ENCODE data around the gene LCN10. TPM values are rescaled to one million over a fixed set of nuclear protein-coding genes. Genes with fewer than 3 reads are reported as not detected.
"Not testable (repeated sequence)": the region's sequence is repeated elsewhere in the genome, so short reads cannot be mapped to it uniquely, and the experiment has no call there.

Gene LCN10
- total and polyA plus RNA-seq, 2 experiments from 2014 or later = not detected

DNA sequence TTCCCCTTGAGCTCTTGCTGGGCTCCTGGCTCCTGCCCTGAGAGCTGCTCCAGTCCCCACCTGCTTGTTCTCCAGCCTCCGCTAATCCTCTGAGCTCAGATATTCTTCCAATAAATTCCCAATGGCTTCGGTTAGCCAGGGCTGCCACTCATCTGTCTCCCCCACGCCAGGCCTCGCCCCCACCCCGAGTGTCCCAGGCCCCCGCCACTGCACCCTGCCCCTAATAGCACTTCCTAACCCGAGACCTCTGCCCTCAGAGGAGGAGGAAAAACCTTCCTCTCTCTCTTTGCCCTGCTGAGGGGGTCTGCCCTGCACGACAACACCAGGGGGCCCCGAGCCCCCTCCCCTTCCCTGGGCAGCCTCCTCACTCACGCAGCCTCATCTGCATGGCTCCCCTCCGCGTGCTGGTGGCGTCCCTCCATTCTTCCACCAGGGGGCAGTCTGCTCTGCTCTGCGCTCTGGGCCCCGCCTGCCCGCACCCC lies 27.0 kb upstream of the LCN10 start:
- Histone ChIP-seq H3K36me3 (replicated peaks; ENCODE audit: insufficient read depth, low read depth) (no peaks in the 10 kb centered on the region), H4K20me1 (ENCODE audit: insufficient read depth, poor library complexity, severe bottlenecking) (no peaks in the 10 kb centered on the region), H3K27ac (no peak overlapping the region), H3K4me3 (no peak overlapping the region), H2AFZ (no peak overlapping the region), H3K27me3 (no peaks in the 10 kb centered on the region), H3K4me1 (ENCODE audit: insufficient read depth) (no peaks in the 10 kb centered on the region), H3K4me2 (peak overlapping the region; percentile 46), H3K79me2 (no peaks in the 10 kb centered on the region), H3K9me3 (ENCODE audit: low read depth) (no peaks in the 10 kb centered on the region), H3K9me2 (replicated peaks; ENCODE audit: insufficient read depth) (no peaks in the 10 kb centered on the region)
- WGBS (ENCODE audit: low lambda C conversion rate, missing lambda C conversion rate) = 5% methylated on average over 4 of the region's 16 CpGs
- DNase-seq (ENCODE audit: low spot score) = no peak
- no peak for TF ChIP-seq EZH2phosphoT487 (IDR thresholded peaks at IDR 0.05; ENCODE audit: low read depth, severe bottlenecking, unreplicated experiment)
- TF ChIP-seq, protein P1, sequence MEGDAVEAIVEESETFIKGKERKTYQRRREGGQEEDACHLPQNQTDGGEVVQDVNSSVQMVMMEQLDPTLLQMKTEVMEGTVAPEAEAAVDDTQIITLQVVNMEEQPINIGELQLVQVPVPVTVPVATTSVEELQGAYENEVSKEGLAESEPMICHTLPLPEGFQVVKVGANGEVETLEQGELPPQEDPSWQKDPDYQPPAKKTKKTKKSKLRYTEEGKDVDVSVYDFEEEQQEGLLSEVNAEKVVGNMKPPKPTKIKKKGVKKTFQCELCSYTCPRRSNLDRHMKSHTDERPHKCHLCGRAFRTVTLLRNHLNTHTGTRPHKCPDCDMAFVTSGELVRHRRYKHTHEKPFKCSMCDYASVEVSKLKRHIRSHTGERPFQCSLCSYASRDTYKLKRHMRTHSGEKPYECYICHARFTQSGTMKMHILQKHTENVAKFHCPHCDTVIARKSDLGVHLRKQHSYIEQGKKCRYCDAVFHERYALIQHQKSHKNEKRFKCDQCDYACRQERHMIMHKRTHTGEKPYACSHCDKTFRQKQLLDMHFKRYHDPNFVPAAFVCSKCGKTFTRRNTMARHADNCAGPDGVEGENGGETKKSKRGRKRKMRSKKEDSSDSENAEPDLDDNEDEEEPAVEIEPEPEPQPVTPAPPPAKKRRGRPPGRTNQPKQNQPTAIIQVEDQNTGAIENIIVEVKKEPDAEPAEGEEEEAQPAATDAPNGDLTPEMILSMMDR (IDR thresholded peaks at IDR 0.05; ENCODE audit: poor library complexity) = peak; percentile 44

DNA sequence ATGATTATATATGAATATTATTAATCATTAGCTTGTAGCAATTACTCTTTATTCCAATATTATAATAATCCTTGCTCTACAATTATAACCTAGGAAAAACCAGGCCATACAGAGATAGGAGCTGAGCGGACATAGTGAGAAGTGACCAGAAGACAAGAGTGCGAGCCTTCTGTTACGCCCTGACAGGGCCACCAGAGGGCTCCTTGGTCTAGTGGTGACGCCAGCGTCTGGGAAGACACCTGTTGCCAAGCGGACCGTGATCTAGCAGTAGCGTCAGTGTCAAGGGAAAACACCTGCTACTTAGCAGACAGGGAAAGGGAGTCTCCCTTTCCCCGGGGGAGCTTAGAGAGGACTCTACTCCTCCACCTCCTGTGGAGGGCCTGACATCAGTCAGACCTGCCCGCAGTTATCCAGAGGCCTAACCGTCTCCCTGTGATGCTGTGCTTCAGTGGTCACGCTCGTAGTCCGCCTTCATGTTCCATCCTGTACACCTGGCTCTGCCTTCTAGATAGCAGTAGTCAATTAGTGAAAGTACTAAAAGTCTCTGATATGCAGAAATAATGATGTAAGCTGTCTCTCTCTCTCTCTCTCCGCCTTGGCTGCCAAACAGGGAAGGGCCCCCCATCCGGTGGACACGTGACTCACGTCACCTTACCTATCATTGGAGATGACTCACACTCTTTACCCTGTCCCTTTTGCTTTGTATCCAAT lies 23.8 kb upstream of the LCN10 start:
- not testable (repeated sequence) for H3K4me3 ChIP-seq; H3K27ac ChIP-seq; H3K4me1 ChIP-seq (ENCODE audit: insufficient read depth); H4K20me1 ChIP-seq (ENCODE audit: insufficient read depth, poor library complexity, severe bottlenecking); H3K9me2 ChIP-seq (replicated peaks; ENCODE audit: insufficient read depth); H3K79me2 ChIP-seq; H3K4me2 ChIP-seq; H3K9me3 ChIP-seq (ENCODE audit: low read depth); H2AFZ ChIP-seq; H3K27me3 ChIP-seq; H3K36me3 ChIP-seq (replicated peaks; ENCODE audit: insufficient read depth, low read depth)
- peak; percentile 79 for DNase-seq (ENCODE audit: low spot score)
- WGBS (ENCODE audit: low lambda C conversion rate, missing lambda C conversion rate) = 51% methylated on average over 18 of the region's 18 CpGs
- TF ChIP-seq, protein P1 (IDR thresholded peaks at IDR 0.05; ENCODE audit: poor library complexity) = peak; percentile 51

DNA sequence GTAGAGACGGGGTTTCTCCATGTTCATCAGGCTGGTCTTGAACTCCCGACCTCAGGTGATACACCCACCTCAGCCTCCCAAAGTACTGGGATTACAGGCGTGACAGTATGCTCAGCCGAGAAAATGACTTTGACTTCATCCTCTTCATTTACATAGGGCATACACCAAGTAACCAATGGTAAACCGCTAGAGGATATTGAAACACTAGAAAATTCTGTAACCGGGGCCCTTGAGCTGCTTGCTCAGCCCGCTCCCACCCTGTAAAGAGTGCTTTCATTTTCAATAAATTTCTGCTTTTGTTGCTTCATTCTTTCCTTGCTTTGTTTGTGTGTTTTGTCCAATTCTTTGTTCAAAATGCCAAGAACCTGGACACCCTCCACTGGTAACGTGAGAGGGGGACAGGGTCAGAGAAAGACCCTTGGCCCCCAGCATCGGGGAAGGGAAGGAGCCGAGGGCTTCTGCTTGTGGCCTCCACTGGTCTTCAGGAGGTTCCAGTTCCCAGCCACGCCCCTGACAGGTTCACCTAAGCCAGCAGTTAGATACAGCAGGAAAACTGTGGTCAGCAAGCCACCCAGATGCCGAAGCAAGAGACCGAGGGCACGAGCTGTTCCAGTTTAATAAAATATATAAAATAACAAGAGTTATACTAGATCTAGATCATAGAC lies 23.1 kb upstream of the LCN10 start:
- not testable (repeated sequence) for H3K9me2 ChIP-seq (replicated peaks; ENCODE audit: insufficient read depth); H3K4me3 ChIP-seq; H4K20me1 ChIP-seq (ENCODE audit: insufficient read depth, poor library complexity, severe bottlenecking); DNase-seq (ENCODE audit: low spot score); H3K4me1 ChIP-seq (ENCODE audit: insufficient read depth); H3K4me2 ChIP-seq; H3K9me3 ChIP-seq (ENCODE audit: low read depth); H3K27ac ChIP-seq; H2AFZ ChIP-seq; H3K27me3 ChIP-seq; H3K36me3 ChIP-seq (replicated peaks; ENCODE audit: insufficient read depth, low read depth); H3K79me2 ChIP-seq
- WGBS (ENCODE audit: low lambda C conversion rate, missing lambda C conversion rate) = 81% methylated on average over 14 of the region's 14 CpGs

DNA sequence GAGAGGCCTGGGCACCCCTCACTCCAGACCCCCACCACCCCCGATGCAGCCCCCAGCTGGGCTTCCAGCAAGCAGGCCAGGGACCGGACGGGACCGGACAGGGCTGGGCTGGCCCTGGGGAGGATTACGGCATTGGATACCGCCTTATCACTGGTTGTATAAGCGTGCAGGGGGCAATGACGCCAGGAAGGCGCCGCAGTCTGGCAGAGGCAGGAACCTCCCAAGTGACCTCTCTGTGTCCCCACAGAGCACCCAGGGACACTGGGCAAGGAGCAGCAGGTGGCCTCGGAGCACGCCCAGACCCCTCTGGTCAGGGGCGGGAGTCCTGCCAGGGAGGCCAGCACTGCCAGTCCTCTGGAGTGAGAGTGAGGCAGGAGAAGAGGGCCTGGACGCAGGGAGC lies 22.3 kb upstream of the LCN10 start:
- Histone ChIP-seq H3K4me3 (no peak overlapping the region), H3K4me2 (no peak overlapping the region), H3K9me3 (ENCODE audit: low read depth) (no peaks in the 10 kb centered on the region), H3K27me3 (no peaks in the 10 kb centered on the region), H3K9me2 (replicated peaks; ENCODE audit: insufficient read depth) (no peaks in the 10 kb centered on the region), H4K20me1 (ENCODE audit: insufficient read depth, poor library complexity, severe bottlenecking) (no peaks in the 10 kb centered on the region), H3K27ac (no peak overlapping the region), H3K79me2 (no peaks in the 10 kb centered on the region), H3K36me3 (replicated peaks; ENCODE audit: insufficient read depth, low read depth) (no peaks in the 10 kb centered on the region), H3K4me1 (ENCODE audit: insufficient read depth) (no peaks in the 10 kb centered on the region), H2AFZ (no peak overlapping the region)
- WGBS (ENCODE audit: low lambda C conversion rate, missing lambda C conversion rate) = 92% methylated on average over 14 of the region's 14 CpGs
- DNase-seq (ENCODE audit: low spot score) = no peak
- TF ChIP-seq EZH2phosphoT487 (IDR thresholded peaks at IDR 0.05; ENCODE audit: low read depth, severe bottlenecking, unreplicated experiment) (no peak), EZH2 (IDR thresholded peaks at IDR 0.05; ENCODE audit: borderline replicate concordance) (no peak)
- TF ChIP-seq, protein P1 (IDR thresholded peaks at IDR 0.05; ENCODE audit: poor library complexity) = no peak

Measured in hepatocyte (in vitro differentiated cells).